ENCODE measurements around the gene QKI.

- TF ChIP-seq CTCF (IDR thresholded peaks at IDR 0.05; ENCODE audit: low read length) (no peak), EZH2phosphoT487 (IDR thresholded peaks at IDR 0.05; ENCODE audit: low read length) (no peak)
These were observed 19.2 kb upstream of the QKI start for GRCh38 chr6:163395122-163395830.

All from MM.1S (cell line).